Large intestine (tissue), 3 donors: Measurements from ENCODE around the gene FRMD8. TPM values are rescaled to one million over a fixed set of nuclear protein-coding genes. Genes with fewer than 3 reads are reported as not detected.

Source experiments
- DNase-seq, 2 donors: peaks; one replicate each; pipeline versions ENCODE4 v3.0.0 to v3.0.0-alpha.2; 2013
- H3K27ac ChIP-seq: one replicate; pipeline ENCODE4 v1.5.1; 2013; ENCODE audit warnings: low read length
- H3K27me3 ChIP-seq: 2 replicates; pipeline ENCODE4 v1.6.1; 2013; ENCODE audit warnings: low read length; ENCODE audit not compliant: control insufficient read depth, insufficient read depth
- H3K36me3 ChIP-seq: 2 replicates; pipeline ENCODE4 v1.6.1; 2013; ENCODE audit warnings: low read length; ENCODE audit not compliant: control insufficient read depth, insufficient read depth
- H3K4me1 ChIP-seq: one replicate; pipeline ENCODE4 v1.6.1; 2013; ENCODE audit warnings: low read length; ENCODE audit not compliant: control insufficient read depth, insufficient read depth
- H3K4me3 ChIP-seq: one replicate; pipeline ENCODE4 v1.5.1; 2013; ENCODE audit warnings: low read length
- H3K9me3 ChIP-seq: one replicate; pipeline ENCODE4 v1.6.1; 2013; ENCODE audit warnings: mild to moderate bottlenecking, low read depth, low read length, moderate library complexity; ENCODE audit not compliant: control insufficient read depth
- WGBS: methylation state at CpG from one replicate; pipeline ENCODE4 v1.1.5; 2013; ENCODE audit warnings: low lambda C conversion rate; ENCODE audit not compliant: insufficient coverage; 5-methylcytosine and 5-hydroxymethylcytosine counted together
- polyA plus RNA-seq: library from polyadenylated mRNA; unstranded; fragments of 120-200 nt; gene quantifications from one replicate; pipeline ENCODE4 v1.2.1, GENCODE V29; 2013

FRMD8 gene
- polyA plus RNA-seq, 1 donor = 23.5 TPM

DNA sequence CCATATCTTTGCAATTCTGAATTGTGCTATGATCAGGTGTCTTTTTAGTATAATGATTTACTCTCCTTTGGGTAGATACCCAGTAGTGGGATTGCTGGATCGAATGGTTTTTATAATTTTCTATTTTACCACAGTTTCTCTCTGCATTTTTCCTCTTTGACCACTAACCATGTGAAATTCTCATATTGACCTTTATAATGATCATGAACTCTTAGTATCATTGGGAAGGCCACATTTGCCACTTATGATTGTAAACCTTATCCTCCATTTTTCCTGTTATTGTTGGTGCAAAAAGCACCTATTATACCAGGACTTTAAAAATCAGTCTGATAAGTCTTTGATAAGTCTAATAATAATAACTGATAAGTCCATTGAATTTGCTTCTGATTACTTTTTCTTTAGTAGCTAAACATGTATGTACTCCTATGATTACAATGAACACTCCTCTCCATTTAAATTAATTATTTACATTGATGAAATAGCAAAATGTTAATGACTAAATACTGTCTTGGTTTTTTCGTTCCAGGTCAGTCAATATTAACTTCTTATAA is 45.7 kb downstream of the FRMD8 start:
- WGBS = no CpG with 5 or more reads among the region's 2 CpGs
- DNase-seq = no peak
- Histone ChIP-seq H3K36me3 (peaks cover 24% of the 10 kb centered on the region), H3K27ac (no peak overlapping the region), H3K27me3 (no peaks in the 10 kb centered on the region), H3K4me3 (no peak overlapping the region), H3K4me1 (no peaks in the 10 kb centered on the region), H3K9me3 (no peaks in the 10 kb centered on the region)

DNA sequence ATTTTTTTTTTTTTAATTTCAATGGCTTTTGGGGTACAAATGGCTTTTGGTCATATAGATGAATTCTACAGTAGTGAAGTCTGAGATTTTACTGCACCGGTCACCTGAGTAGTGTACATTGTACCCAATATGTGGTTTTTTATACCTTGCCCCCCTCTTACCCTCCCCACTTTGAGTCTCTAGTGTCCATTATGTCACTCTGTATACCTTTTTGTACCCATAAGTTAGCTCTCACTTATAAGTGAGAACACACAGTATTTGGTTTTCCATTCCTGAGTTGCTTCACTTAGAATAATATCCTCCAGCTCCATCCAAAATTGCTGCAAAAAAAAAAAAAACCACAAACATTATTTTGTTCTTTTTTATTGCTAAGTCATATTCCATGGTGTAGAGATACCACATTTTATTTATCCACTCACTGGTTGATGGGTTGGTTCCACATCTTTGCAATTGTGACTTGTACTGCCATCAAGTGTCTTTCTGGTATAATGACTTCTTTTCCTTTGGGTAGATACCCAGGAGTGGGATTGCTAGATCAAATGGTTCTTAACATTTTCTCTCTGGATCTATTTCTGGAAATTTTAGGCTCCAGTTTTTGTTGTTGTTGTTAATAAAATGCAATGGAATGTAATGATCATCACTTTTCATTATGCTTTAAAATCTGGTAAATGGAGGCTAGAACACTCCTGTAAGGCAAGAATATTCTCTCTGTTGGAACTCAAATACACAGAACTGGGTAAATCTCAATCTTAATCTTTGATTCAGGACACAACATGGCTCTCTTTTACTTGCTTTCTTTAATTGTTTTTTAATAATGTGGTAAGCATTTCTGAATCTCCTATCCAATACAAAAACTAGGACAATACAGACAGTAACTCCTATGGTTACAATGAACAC is 46.5 kb downstream of the FRMD8 start:
- WGBS = no CpG with 5 or more reads among the region's 1 CpG
- Histone ChIP-seq H3K4me3 (no peak overlapping the region), H3K9me3 (no peaks in the 10 kb centered on the region), H3K4me1 (no peaks in the 10 kb centered on the region), H3K27ac (no peak overlapping the region), H3K36me3 (peaks cover 29% of the 10 kb centered on the region), H3K27me3 (no peaks in the 10 kb centered on the region)
- DNase-seq = no peak

DNA sequence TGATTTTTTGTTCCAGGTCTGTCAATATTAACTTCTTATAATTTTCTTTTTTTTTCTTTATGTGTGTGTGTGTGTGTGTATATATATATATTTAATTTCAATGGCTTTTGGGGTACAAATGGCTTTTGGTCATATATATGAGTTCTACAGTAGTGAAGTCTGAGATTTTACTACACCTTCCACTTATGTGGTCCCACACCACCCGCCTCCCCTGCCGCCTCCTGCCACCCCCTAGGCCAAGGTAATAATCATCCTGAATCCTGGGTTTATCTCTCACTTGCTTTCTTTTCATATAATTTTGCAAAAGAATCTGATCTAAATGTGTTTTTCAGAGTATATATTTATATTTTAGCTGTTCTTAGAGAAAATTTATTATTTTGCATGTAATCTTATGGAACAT is 47.2 kb downstream of the FRMD8 start:
- H3K27me3 ChIP-seq = no peaks in the 10 kb centered on the region
- no peaks in the 10 kb centered on the region for H3K9me3 ChIP-seq
- no CpG with 5 or more reads among the region's 2 CpGs for WGBS
- H3K4me3 ChIP-seq = no peak overlapping the region
- H3K27ac ChIP-seq = no peak overlapping the region
- no peak for DNase-seq
- H3K36me3 ChIP-seq = peaks cover 33% of the 10 kb centered on the region
- no peaks in the 10 kb centered on the region for H3K4me1 ChIP-seq

DNA sequence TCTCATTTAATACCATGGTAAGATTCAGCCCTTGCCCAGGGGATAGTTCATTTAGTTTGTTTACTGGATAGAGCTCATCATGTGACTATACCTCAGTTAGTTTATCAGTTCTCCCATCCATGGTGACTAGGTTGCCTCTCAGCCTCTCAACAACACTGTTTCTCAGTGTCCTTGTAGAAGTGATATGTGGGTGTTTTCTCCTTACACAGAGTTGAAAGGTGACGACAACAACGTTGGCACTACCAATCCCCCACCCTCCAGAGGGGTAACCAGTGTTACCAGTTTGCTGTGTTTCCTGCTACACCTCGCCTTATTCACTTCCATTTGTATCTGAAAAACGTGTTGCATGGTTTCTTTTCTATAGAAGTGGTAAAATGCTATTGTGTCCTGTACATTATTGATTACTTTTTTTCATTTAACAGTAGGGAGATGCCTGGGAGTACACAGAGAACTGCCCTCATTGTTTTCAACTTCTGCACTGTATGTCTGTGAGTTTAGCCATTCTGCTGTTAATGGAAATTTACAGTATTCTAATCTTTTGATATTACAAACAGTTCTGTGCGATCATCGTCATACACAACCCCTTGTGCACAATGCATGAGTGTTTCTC is 47.7 kb downstream of the FRMD8 start:
- Histone ChIP-seq H3K9me3 (no peaks in the 10 kb centered on the region), H3K4me3 (no peak overlapping the region), H3K4me1 (no peaks in the 10 kb centered on the region), H3K27me3 (no peaks in the 10 kb centered on the region), H3K36me3 (peaks cover 35% of the 10 kb centered on the region), H3K27ac (no peak overlapping the region)
- 100% methylated on average over 1 of the region's 6 CpGs for WGBS
- DNase-seq = no peak

DNA sequence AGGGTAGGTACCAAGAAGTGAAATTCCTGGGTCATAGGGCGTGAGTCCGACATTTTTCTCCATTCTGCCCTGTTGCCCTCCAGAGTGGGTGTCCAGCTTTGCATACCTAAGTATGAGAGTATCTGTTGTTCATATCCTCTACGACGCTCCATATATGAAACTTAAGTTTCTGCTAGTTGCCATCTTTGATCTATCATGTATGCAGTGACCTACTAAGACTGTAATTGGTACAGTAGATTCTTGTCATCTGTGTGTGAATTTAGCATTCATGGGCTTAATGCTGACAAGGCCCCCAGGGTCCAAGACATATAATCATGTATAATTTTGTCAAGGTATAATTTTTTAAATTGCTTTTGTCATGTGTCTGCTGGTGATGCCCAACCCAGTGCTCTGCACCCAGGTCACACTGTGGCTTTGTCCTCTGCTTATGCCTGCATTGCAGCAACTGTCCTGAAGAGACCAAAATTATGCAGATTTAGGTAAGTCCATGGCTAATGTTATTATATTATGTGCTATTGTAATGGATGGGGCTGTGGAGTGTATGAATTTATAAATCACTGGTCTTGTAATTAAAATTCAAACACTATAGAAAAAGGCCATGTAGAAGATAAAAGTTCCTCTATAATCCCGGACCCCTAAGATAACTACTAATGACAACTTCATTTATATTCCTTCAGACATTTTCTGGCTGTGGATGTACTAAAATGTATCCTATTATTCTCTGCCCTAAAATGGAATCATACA is 48.4 kb downstream of the FRMD8 start:
- Histone ChIP-seq H3K27ac (no peak overlapping the region), H3K4me1 (no peaks in the 10 kb centered on the region), H3K4me3 (no peak overlapping the region), H3K9me3 (no peaks in the 10 kb centered on the region), H3K27me3 (no peaks in the 10 kb centered on the region), H3K36me3 (peaks cover 35% of the 10 kb centered on the region)
- WGBS = 100% methylated on average over 1 of the region's 5 CpGs
- no peak for DNase-seq

DNA sequence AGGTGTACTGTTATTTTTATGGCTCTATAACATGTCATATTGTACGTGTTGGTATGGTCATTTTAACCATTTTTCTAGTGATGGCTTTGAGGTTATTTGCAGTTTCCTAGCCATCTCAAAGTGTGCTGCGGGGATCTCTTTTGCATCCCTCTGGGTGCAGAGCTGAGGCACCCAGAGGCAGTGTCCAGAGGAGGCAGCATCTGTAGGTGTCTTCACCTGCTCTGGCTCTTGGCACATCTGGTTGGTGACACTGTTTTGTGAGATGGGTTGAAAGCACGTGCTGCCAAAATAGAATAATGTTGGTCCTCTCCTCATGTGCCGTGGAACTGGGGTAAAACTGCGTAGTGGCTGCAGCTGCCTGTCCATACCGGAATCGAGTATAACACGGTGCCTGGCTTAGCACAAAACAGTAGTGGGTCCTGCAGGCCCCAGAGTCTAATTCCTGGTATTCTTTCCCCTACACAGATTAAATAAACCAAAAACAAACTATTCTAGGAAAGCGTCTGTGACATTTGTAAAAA is 49.0 kb downstream of the FRMD8 start:
- Histone ChIP-seq H3K4me1 (no peaks in the 10 kb centered on the region), H3K9me3 (no peaks in the 10 kb centered on the region), H3K27me3 (no peaks in the 10 kb centered on the region), H3K27ac (no peak overlapping the region), H3K36me3 (peaks cover 35% of the 10 kb centered on the region), H3K4me3 (no peak overlapping the region)
- no peak for DNase-seq
- no CpG with 5 or more reads among the region's 9 CpGs for WGBS

DNA sequence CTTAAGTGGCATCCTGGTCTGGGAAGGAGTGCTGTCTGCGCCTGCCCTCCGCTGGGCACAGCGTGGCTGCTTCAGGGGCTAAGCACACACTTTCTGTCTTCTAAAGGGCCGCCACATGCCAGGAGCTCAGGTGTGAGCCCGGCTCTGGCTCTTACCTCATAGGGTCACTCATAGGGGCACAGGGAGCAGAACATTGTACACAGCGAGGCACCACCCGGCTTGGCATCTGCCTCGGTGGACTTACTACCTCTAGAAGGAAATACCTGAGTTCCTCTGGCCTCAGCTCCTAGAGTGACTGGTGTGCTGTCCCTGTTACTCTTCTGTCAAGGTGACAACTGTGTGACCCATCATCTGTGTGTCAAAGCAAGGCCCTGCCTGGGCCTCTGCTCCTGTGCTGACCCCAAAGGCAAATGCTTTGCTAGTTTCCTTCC is 49.6 kb downstream of the FRMD8 start:
- DNase-seq = no peak
- peaks cover 35% of the 10 kb centered on the region for H3K36me3 ChIP-seq
- H3K27me3 ChIP-seq = no peaks in the 10 kb centered on the region
- WGBS = no CpG with 5 or more reads among the region's 8 CpGs
- no peaks in the 10 kb centered on the region for H3K9me3 ChIP-seq
- no peaks in the 10 kb centered on the region for H3K4me1 ChIP-seq
- no peak overlapping the region for H3K27ac ChIP-seq
- no peak overlapping the region for H3K4me3 ChIP-seq

DNA sequence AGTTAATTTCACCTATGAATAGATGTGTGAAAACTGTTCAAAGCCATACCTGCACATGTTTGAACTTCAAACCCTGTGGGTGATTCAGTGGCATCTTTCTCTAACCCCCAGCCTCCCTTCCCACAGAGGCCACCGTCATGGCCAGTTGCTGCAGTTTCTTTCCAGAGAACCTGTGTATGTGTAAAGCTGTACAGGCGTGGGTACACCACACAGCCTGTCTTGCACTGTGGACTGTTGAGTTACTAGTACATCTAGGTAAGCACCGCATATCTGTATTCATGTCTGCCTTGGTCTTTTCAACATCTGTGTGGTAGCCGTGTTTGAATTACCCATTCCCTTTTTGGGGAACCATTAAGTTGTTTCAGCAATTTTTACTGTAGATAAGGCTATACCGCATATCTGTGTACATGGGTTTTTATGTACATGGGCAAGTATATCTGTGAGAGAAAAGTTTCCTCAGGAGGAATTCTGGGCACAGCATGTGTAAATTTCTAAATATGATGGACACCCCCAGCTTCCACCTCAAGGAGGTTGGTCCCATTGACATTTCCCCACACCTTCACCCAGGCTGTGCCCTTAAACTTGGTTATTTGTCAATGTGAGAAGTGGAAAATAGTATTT is 50.1 kb downstream of the FRMD8 start:
- Histone ChIP-seq H3K27me3 (no peaks in the 10 kb centered on the region), H3K4me3 (no peak overlapping the region), H3K4me1 (no peaks in the 10 kb centered on the region), H3K27ac (no peak overlapping the region), H3K9me3 (no peaks in the 10 kb centered on the region), H3K36me3 (peaks cover 35% of the 10 kb centered on the region)
- no CpG with 5 or more reads among the region's 5 CpGs for WGBS
- peak in 1 of 2 donors; percentile 5 for DNase-seq

DNA sequence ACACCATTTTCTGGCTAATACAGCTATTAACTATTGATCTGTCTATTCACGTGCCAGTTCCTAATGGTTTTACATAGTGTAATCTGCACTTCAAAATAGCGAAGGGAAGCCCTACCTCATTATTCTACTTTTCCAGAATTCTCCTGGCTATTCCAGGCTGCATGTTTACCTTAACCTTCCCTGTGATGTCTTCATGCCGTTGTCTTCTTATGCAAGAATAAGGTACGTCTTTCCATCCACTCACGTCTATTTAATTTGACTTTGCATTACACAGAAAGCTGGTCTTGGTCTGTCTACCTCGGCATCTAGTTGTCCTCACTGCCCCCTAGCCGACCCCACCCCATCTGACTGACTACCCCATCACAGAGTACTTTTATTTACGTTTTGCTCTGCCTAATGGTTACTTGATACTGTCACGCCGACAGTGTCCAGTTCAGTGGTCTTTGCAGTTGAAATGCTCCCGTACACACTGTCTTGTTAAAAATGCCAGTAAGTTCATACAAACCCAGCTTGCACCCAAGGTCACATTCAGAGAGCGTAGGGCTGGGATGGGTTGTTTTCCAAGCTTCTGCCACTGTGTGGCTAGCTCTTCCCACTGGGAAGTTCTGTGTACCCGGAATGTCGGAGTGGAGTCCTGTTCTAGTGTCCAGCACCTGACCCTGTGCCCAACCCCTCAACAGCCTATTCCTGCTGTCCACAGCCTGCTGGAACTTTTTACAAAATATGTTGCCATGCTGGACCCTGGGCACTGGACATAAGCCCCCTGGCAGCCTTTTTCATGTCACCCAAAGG is 51.2 kb downstream of the FRMD8 start:
- peak in 1 of 2 donors; percentile 1 for DNase-seq
- Histone ChIP-seq H3K4me1 (peaks cover 9% of the 10 kb centered on the region), H3K9me3 (no peaks in the 10 kb centered on the region), H3K4me3 (no peak overlapping the region), H3K36me3 (peaks cover 41% of the 10 kb centered on the region), H3K27ac (no peak overlapping the region), H3K27me3 (no peaks in the 10 kb centered on the region)
- 100% methylated on average over 1 of the region's 14 CpGs for WGBS
